IMR-90 (cell line): ENCODE results near the gene INF2. TPM values are rescaled to one million over a fixed set of nuclear protein-coding genes. Genes with fewer than 3 reads are reported as not detected.

Experiments
- ATAC-seq: fragments of 200-7000 bp; cut with Tn5 transposase; 2 replicates; pipeline ENCODE4 v1.9.1; 2020; ENCODE audit warnings: low read depth, mild to moderate bottlenecking, moderate library complexity
- BruUV-seq: library from RNA; stranded (reverse); fragments of 400-500 nt; replicated peaks from 2 replicates; lab custom pipeline; 2021; lab: Mats Ljungman, UMichigan
- CTCF ChIA-PET: fragments of 300-600 bp; formaldehyde crosslinking; extraction: SDS; loops from one replicate; lab custom pipeline; 2021; ENCODE audit warnings: antibody characterized with exemption; lab: Yijun Ruan, JAX
- POLR2A ChIA-PET: fragments of 300-600 bp; sonication (Branson Sonifier 250); formaldehyde crosslinking; loops from one replicate; lab custom pipeline; 2022; ENCODE audit warnings: antibody characterized with exemption; ENCODE audit not compliant: unreplicated experiment; lab: Charles Lee
- DNase-seq: peaks from one replicate; pipeline ENCODE4 v3.0.0; 2013
- H2AFZ ChIP-seq: replicated peaks from 2 replicates; pipeline ENCODE3; 2013; ENCODE audit warnings: low read length, mild to moderate bottlenecking; ENCODE audit not compliant: poor library complexity
- H2AK5ac ChIP-seq: 2 replicates; pipeline ENCODE4 v1.6.1; 2013; ENCODE audit warnings: low read depth, low read length, inconsistent platforms
- H2AK9ac ChIP-seq: replicated peaks from 2 replicates; pipeline ENCODE3; 2013; ENCODE audit warnings: mild to moderate bottlenecking, low read depth, low read length, moderate library complexity; ENCODE audit not compliant: poor library complexity
- H2BK120ac ChIP-seq: 2 replicates; pipeline ENCODE4 v1.6.1; 2013; ENCODE audit warnings: low read depth, low read length, inconsistent platforms
- H2BK15ac ChIP-seq: 3 replicates; pipeline ENCODE4 v1.6.1; 2013; ENCODE audit warnings: low read depth, low read length, inconsistent platforms
- H2BK20ac ChIP-seq: 2 replicates; pipeline ENCODE4 v1.6.1; 2013; ENCODE audit warnings: low read depth, mild to moderate bottlenecking, inconsistent platforms, low read length, moderate library complexity
- H2BK5ac ChIP-seq: 2 replicates; pipeline ENCODE4 v1.6.1; 2013; ENCODE audit warnings: mild to moderate bottlenecking, low read depth, low read length, inconsistent platforms; ENCODE audit not compliant: poor library complexity, severe bottlenecking
- H3K14ac ChIP-seq: replicated peaks from 2 replicates; pipeline ENCODE4 v1.6.1; 2013; ENCODE audit warnings: low read depth, low read length, inconsistent platforms
- H3K18ac ChIP-seq: 2 replicates; pipeline ENCODE4 v1.6.1; 2013; ENCODE audit warnings: low read depth, low read length, control low read depth
- H3K23ac ChIP-seq: 2 replicates; pipeline ENCODE4 v1.6.1; 2013; ENCODE audit warnings: low read depth, low read length, inconsistent platforms
- H3K27ac ChIP-seq: 2 replicates; pipeline ENCODE4 v1.5.1; 2013; ENCODE audit warnings: mild to moderate bottlenecking, control low read depth, low read length; ENCODE audit not compliant: insufficient read depth
- H3K27me3 ChIP-seq: 2 replicates; pipeline ENCODE4 v1.6.1; 2013; ENCODE audit warnings: low read length; ENCODE audit not compliant: control insufficient read depth, insufficient read depth
- H3K36me3 ChIP-seq: 2 replicates; pipeline ENCODE4 v1.6.1; 2013; ENCODE audit warnings: low read length, mixed read lengths; ENCODE audit not compliant: control insufficient read depth, insufficient read depth
- H3K4ac ChIP-seq: 2 replicates; pipeline ENCODE4 v1.6.1; 2013; ENCODE audit warnings: low read depth, low read length, inconsistent platforms
- H3K4me1 ChIP-seq: 2 replicates; pipeline ENCODE4 v1.6.1; 2013; ENCODE audit warnings: low read length, mixed read lengths; ENCODE audit not compliant: control insufficient read depth, insufficient read depth
- H3K4me2 ChIP-seq: 2 replicates; pipeline ENCODE4 v1.6.1; 2013; ENCODE audit warnings: low read depth, mild to moderate bottlenecking, control low read depth, low read length, moderate library complexity
- H3K4me3 ChIP-seq: 2 replicates; pipeline ENCODE4 v1.5.1; 2013; ENCODE audit warnings: low read depth, mild to moderate bottlenecking, control low read depth, low read length, moderate library complexity; ENCODE audit not compliant: insufficient read depth
- H3K56ac ChIP-seq: 2 replicates; pipeline ENCODE4 v1.6.1; 2013; ENCODE audit warnings: low read length, inconsistent platforms; ENCODE audit not compliant: insufficient read depth; ENCODE audit errors: extremely low read depth
- H3K79me1 ChIP-seq, 2 experiments: 2 replicates each; pipeline ENCODE4 v1.6.1; 2013; ENCODE audit warnings: low read length in 2 of 2, inconsistent platforms in 1 of 2, low read depth in 1 of 2
- H3K9ac ChIP-seq: 2 replicates; pipeline ENCODE4 v1.6.1; 2013; ENCODE audit warnings: low read depth, low read length, control low read depth
- H3K9me1 ChIP-seq: 2 replicates; pipeline ENCODE4 v1.6.1; 2013; ENCODE audit warnings: low read length, inconsistent platforms; ENCODE audit not compliant: insufficient read depth
- H3K9me3 ChIP-seq: 2 replicates; pipeline ENCODE4 v1.6.1; 2013; ENCODE audit warnings: low read length; ENCODE audit not compliant: control insufficient read depth, insufficient read depth
- H4K20me1 ChIP-seq: 2 replicates; pipeline ENCODE4 v1.6.1; 2013; ENCODE audit warnings: low read length, inconsistent platforms; ENCODE audit not compliant: insufficient read depth
- H4K5ac ChIP-seq: 2 replicates; pipeline ENCODE4 v1.6.1; 2013; ENCODE audit warnings: mild to moderate bottlenecking, low read depth, low read length, control low read depth
- H4K8ac ChIP-seq, 2 experiments: 2 replicates each; pipeline ENCODE4 v1.6.1; 2013; ENCODE audit warnings: low read depth in 2 of 2, low read length in 2 of 2, control low read depth in 1 of 2, inconsistent platforms in 1 of 2
- H4K91ac ChIP-seq: 2 replicates; pipeline ENCODE4 v1.6.1; 2013; ENCODE audit warnings: low read depth, low read length, inconsistent platforms; ENCODE audit not compliant: insufficient read depth
- CEBPB ChIP-seq: IDR thresholded peaks from 2 replicates; pipeline ENCODE4 v1.6.1; 2012; ENCODE audit warnings: low read depth, low read length, improper control_type of control experiment
- CHD1 ChIP-seq: IDR thresholded peaks from 2 replicates; pipeline ENCODE4 v1.6.1; 2012; ENCODE audit warnings: low read depth, low read length, improper control_type of control experiment
- ELK1 ChIP-seq: fragments of 150-350 bp; IDR thresholded peaks from 2 replicates; pipeline ENCODE4 v1.6.1; 2016; ENCODE audit warnings: low read depth, mild to moderate bottlenecking, low read length, moderate library complexity, borderline replicate concordance
- RCOR1 ChIP-seq: IDR thresholded peaks from 2 replicates; pipeline ENCODE4 v1.6.1; 2012; ENCODE audit warnings: mild to moderate bottlenecking, low read length, improper control_type of control experiment; ENCODE audit not compliant: insufficient replicate concordance
- RFX5 ChIP-seq: IDR thresholded peaks from 2 replicates; pipeline ENCODE4 v1.8.0; 2012; ENCODE audit warnings: low read depth, mild to moderate bottlenecking, low read length, moderate library complexity
- WGBS, 2 experiments: methylation state at CpG; one replicate each; pipeline versions ENCODE4 v1.1.5 to v1.1.7; 2013; ENCODE audit warnings: missing lambda C conversion rate in 2 of 2; ENCODE audit not compliant: insufficient read length in 1 of 2; ENCODE audit errors: extremely low coverage in 2 of 2; 5-methylcytosine and 5-hydroxymethylcytosine counted together
- dilution Hi-C: fragments of 300-500 bp; cut with HindIII; formaldehyde crosslinking; loops from one replicate; pipeline ENCODE4 v1.14.3; 2018; ENCODE audit warnings: low sequenced_read_pairs; ENCODE audit not compliant: unreplicated experiment
- in situ Hi-C: fragments of 300-500 bp; cut with MboI; formaldehyde crosslinking; loops from 3 replicates; pipeline ENCODE4 v1.14.3; 2019; ENCODE audit warnings: low sequenced_read_pairs, inconsistent platforms, mixed read lengths
- intact Hi-C: fragments of 100-400 bp; cut with micrococcal nuclease; formaldehyde crosslinking; loops from 2 replicates; pipeline ENCODE4 v1.10.0; 2022
- polyA plus RNA-seq, 3 experiments: library from polyadenylated mRNA; depleted of rRNA; stranded (reverse); fragments of >200 nt; gene quantifications; 2 replicates each; pipeline ENCODE4 v1.2.3, GENCODE V29; 2012; ENCODE audit warnings: low replicate concordance in 1 of 3
- total RNA-seq: library from RNA; depleted of rRNA; stranded (reverse); fragments of >200 nt; gene quantifications from 2 replicates; pipeline ENCODE4 v1.2.3, GENCODE V29; 2012

Gene INF2
- total and polyA plus RNA-seq, 2 of the 4 experiments (the other 2 are of a cell fraction) = 16.8 to 62.1 TPM

- Histone ChIP-seq H2AK5ac (no peak overlapping the region), H3K4me2 (no peak overlapping the region), H3K4me1 (peaks cover 6% of the 10 kb centered on the region; the same call in 1 of the 2 replicates), H2BK120ac (no peak overlapping the region), H3K14ac (no peak overlapping the region), H3K27me3 (no peaks in the 10 kb centered on the region), H3K9me1 (no peaks in the 10 kb centered on the region), H4K91ac (no peak overlapping the region), H3K18ac (no peak overlapping the region), H3K9me3 (no peaks in the 10 kb centered on the region), H3K23ac (no peak overlapping the region), H2AFZ (no peak overlapping the region), H3K4me3 (no peak overlapping the region), H3K79me1 (peaks cover 8 to 63% of the 10 kb centered on the region in 2 experiments; a peak in 2 of 4 replicates), H3K27ac (no peak overlapping the region), H2BK20ac (no peak overlapping the region), H3K56ac (no peak overlapping the region), H2AK9ac (no peak overlapping the region), H4K5ac (no peak overlapping the region), H3K9ac (no peak overlapping the region), H3K4ac (no peak overlapping the region), H4K20me1 (peaks cover 56% of the 10 kb centered on the region), H2BK5ac (no peak overlapping the region), H3K36me3 (peaks cover 39% of the 10 kb centered on the region), H4K8ac (no peak overlapping the region), H2BK15ac (no peak overlapping the region)
- DNase-seq = no peak
- dilution Hi-C loops (no loop called here), in situ Hi-C loops (no loop called here), intact Hi-C loops (no loop called here)
- no TSS peak for BruUV-seq
- no peak for ATAC-seq
- ChIA-PET POLR2A (no interaction called here), CTCF (no interaction called here)
- TF ChIP-seq ELK1 (no peak), CHD1 (no peak), RFX5 (no peak), CEBPB (no peak), RCOR1 (no peak)
- 82% methylated on average over 2 of the region's 10 CpGs; no CpG with 5 or more reads in 1 of the 2 experiments for WGBS, 2 experiments
Measured at GRCh38 chr14:104757238-104757585, 67.8 kb downstream of the INF2 start.
